SK-N-MC (cell line): Measurements from ENCODE around the gene ITPKB.

Experiments used
- EZH2 ChIP-seq: fragments of 200-600 bp; sonication (generic); IDR thresholded peaks from one replicate; pipeline ENCODE4 v1.6.1; 2017; ENCODE audit warnings: antibody characterized with exemption
- FOXP2 ChIP-seq: optimal IDR thresholded peaks from 2 replicates; pipeline ENCODE3; 2011; ENCODE audit warnings: mild to moderate bottlenecking, moderate library complexity; ENCODE audit not compliant: insufficient read depth; ENCODE audit errors: extremely low read length, control extremely low read depth
- POLR2AphosphoS5 ChIP-seq: IDR thresholded peaks from 2 replicates; pipeline ENCODE4 v1.6.1; 2012; ENCODE audit warnings: mild to moderate bottlenecking, low read depth, low read length, borderline replicate concordance

DNA sequence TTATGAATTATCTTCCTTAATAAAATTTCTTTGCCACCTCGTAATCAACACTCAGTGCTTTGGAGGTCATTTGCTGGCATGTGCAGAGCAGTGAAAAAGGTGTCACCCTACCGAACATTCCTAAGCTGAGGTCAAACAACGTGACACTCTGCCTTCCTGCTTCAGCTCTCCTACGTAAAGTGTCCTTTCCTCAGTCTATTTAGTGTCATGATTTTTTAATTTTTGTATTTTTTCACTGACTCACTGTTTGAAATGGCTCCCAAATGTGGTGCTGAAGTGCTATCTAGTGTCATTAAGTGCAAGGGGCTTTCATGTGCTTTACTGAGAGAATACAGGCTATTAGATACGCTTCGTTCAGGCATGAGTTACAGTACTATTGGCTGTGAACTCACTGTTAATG lies 37.0 kb upstream of the ITPKB start:
- TF ChIP-seq POLR2AphosphoS5 (no peak), EZH2 (no peak), FOXP2 (no peak)
